GM10248 (cell line): ENCODE measurements around the gene LRFN2.

Experiments
- CTCF ChIA-PET: fragments of 300-600 bp; sonication (Branson Sonifier 250); formaldehyde crosslinking; extraction: SDS; loops from one replicate; lab custom pipeline; 2021; ENCODE audit warnings: antibody characterized with exemption; lab: Yijun Ruan, JAX
- POLR2A ChIA-PET: fragments of 350-650 bp; sonication (Branson Sonifier 250); formaldehyde crosslinking; extraction: SDS; loops from one replicate; lab custom pipeline; 2020; ENCODE audit warnings: antibody characterized with exemption; lab: Yijun Ruan, JAX
- DNase-seq: peaks from one replicate; pipeline ENCODE4 v3.0.0; 2012; ENCODE audit errors: extremely low spot score
- CTCF ChIP-seq: IDR thresholded peaks from 2 replicates; pipeline ENCODE4 v1.5.1; 2012; ENCODE audit warnings: mild to moderate bottlenecking, low read depth; ENCODE audit errors: extremely low read depth, missing control alignments, control extremely low read depth

The LRFN2 gene

GRCh38 chr6:40395066-40395697, 192.0 kb downstream of the LRFN2 start:
- TF ChIP-seq CTCF: no peak
- POLR2A ChIA-PET: no interaction called here
- CTCF ChIA-PET: no interaction called here
- no peak for DNase-seq

- TF ChIP-seq CTCF: no peak
- no peak for DNase-seq
- ChIA-PET CTCF (no interaction called here), POLR2A (no interaction called here)
Measured at GRCh38 chr6:40394381-40394780, 192.8 kb downstream of the LRFN2 start.

GRCh38 chr6:40393641-40394040, 193.5 kb downstream of the LRFN2 start:
- no peak for TF ChIP-seq CTCF
- CTCF ChIA-PET: no interaction called here
- POLR2A ChIA-PET: no interaction called here
- no peak for DNase-seq

- ChIA-PET CTCF (no interaction called here), POLR2A (no interaction called here)
- no peak for TF ChIP-seq CTCF
- no peak for DNase-seq
Measured at GRCh38 chr6:40392589-40392988, 194.6 kb downstream of the LRFN2 start.

GRCh38 chr6:40391851-40392517, 195.2 kb downstream of the LRFN2 start:
- no peak for DNase-seq
- CTCF ChIA-PET: no interaction called here
- POLR2A ChIA-PET: no interaction called here
- no peak for TF ChIP-seq CTCF

- ChIA-PET CTCF (no interaction called here), POLR2A (no interaction called here)
- no peak for DNase-seq
- TF ChIP-seq CTCF: no peak
Measured at GRCh38 chr6:40391086-40391485, 196.1 kb downstream of the LRFN2 start.
